Mesothelial cell of epicardium (in vitro differentiated cells): ENCODE measurements around the gene SLC11A1. TPM values are rescaled to one million over a fixed set of nuclear protein-coding genes. Genes with fewer than 3 reads are reported as not detected.
A peak's percentile ranks its signal among the peaks of the same experiment; 100 is the strongest.

Experiments used
- DNase-seq, 2 experiments: peaks; one replicate each; pipeline ENCODE4 v3.0.0; 2021; ENCODE audit warnings: low spot score in 2 of 2; ENCODE audit not compliant: unreplicated experiment in 2 of 2
- H3K27ac Mint-ChIP-seq: 2 replicates; pipeline ENCODE4 v1.8.0; 2021; ENCODE audit warnings: mixed read lengths
- H3K27me3 Mint-ChIP-seq: 2 replicates; pipeline ENCODE4 v1.8.0; 2021; ENCODE audit warnings: low read depth, mixed read lengths
- H3K36me3 Mint-ChIP-seq: 2 replicates; pipeline ENCODE4 v1.8.0; 2021; ENCODE audit warnings: mixed read lengths
- H3K4me1 Mint-ChIP-seq: 2 replicates; pipeline ENCODE4 v1.8.0; 2021; ENCODE audit warnings: mixed read lengths
- H3K4me3 Mint-ChIP-seq: 2 replicates; pipeline ENCODE4 v1.8.0; 2021; ENCODE audit warnings: mild to moderate bottlenecking, moderate library complexity, mixed read lengths
- H3K9me3 Mint-ChIP-seq: 2 replicates; pipeline ENCODE4 v1.8.0; 2021; ENCODE audit warnings: mixed read lengths
- CTCF ChIP-seq: fragments of 200-600 bp; sonication (generic); IDR thresholded peaks from one replicate; pipeline ENCODE4 v1.5.0; 2021; ENCODE audit warnings: antibody characterized with exemption; ENCODE audit not compliant: unreplicated experiment
- total RNA-seq: library from RNA; stranded (reverse); gene quantifications from 3 replicates; pipeline ENCODE4 v1.2.1, GENCODE V29; 2021

Gene SLC11A1
- total RNA-seq, 1 donor from 2014 or later = 0.76 TPM

GRCh38 chr2:218398437-218399390 lies 16.6 kb downstream of the SLC11A1 start:
- peak overlapping the region; percentile 96 for H3K27ac Mint-ChIP-seq
- peaks cover 28% of the 10 kb centered on the region for H3K4me1 Mint-ChIP-seq
- H3K4me3 Mint-ChIP-seq = peak overlapping the region; percentile 88
- no peaks in the 10 kb centered on the region for H3K9me3 Mint-ChIP-seq
- H3K27me3 Mint-ChIP-seq = no peaks in the 10 kb centered on the region
- TF ChIP-seq CTCF = no peak
- peak; percentile 77 to 80 for DNase-seq
- peaks cover 4% of the 10 kb centered on the region for H3K36me3 Mint-ChIP-seq

- Mint-ChIP-seq H3K27me3 (no peaks in the 10 kb centered on the region), H3K36me3 (peaks cover 9% of the 10 kb centered on the region), H3K4me1 (peaks cover 32% of the 10 kb centered on the region), H3K4me3 (peak within 1 kb of the TSS; percentile 94), H3K9me3 (no peaks in the 10 kb centered on the region), H3K27ac (peak within 1 kb of the TSS; percentile 95)
- TF ChIP-seq CTCF = no peak
- DNase-seq = peak; percentile 86 to 89
Observed at GRCh38 chr2:218399391-218400166, 17.5 kb downstream of the SLC11A1 start, which contains the start of gene CTDSP1. TSS of gene CTDSP1 (plus strand) at chr2:218399868. CDS start at chr2:218400091, 223 bp downstream.

- TF ChIP-seq CTCF = no peak
- Mint-ChIP-seq H3K36me3 (peaks cover 12% of the 10 kb centered on the region), H3K27me3 (no peaks in the 10 kb centered on the region), H3K4me3 (peak overlapping the region; percentile 94), H3K9me3 (no peaks in the 10 kb centered on the region), H3K4me1 (peaks cover 33% of the 10 kb centered on the region), H3K27ac (peak overlapping the region; percentile 95)
- DNase-seq = peak in 1 of 2 experiments; percentile 64
Observed at GRCh38 chr2:218400167-218400929, 18.3 kb downstream of the SLC11A1 start.

- Mint-ChIP-seq H3K4me3 (peak overlapping the region; percentile 94), H3K4me1 (peaks cover 36% of the 10 kb centered on the region), H3K9me3 (no peaks in the 10 kb centered on the region), H3K27me3 (no peaks in the 10 kb centered on the region), H3K27ac (peak overlapping the region; percentile 59), H3K36me3 (peaks cover 12% of the 10 kb centered on the region)
- TF ChIP-seq CTCF = no peak
- no peak for DNase-seq
Observed at GRCh38 chr2:218400930-218401881, 19.1 kb downstream of the SLC11A1 start.
